K562 (cell line): ENCODE data around the gene MYL12A. TPM values are rescaled to one million over a fixed set of nuclear protein-coding genes. Genes with fewer than 3 reads are reported as not detected.

Experiments used
- BHLHE40 ChIP-seq: IDR thresholded peaks from 2 replicates; pipeline ENCODE4 v1.6.1; 2011; ENCODE audit warnings: low read length, improper control_type of control experiment
- CEBPZ ChIP-seq: fragments of 150-350 bp; IDR thresholded peaks from 2 replicates; pipeline ENCODE4 v1.6.1; 2014; ENCODE audit warnings: low read depth, mild to moderate bottlenecking, low read length, borderline replicate concordance
- CXXC5 ChIP-seq: fragments of 250-450 bp; sonication (Bioruptor Pico); IDR thresholded peaks from 2 replicates; pipeline ENCODE4 v1.8.0; 2022; ENCODE audit warnings: inconsistent platforms, mild to moderate bottlenecking, moderate library complexity
- GATAD2B ChIP-seq: fragments of 450-650 bp; IDR thresholded peaks from 2 replicates; pipeline ENCODE4 v1.6.1; 2017; ENCODE audit warnings: mild to moderate bottlenecking, borderline replicate concordance
- HOXB6 ChIP-seq: fragments of 250-450 bp; sonication (Bioruptor Pico); IDR thresholded peaks from 2 replicates; pipeline ENCODE4 v1.5.1; 2022; ENCODE audit warnings: mild to moderate bottlenecking, borderline replicate concordance
- JUNB ChIP-seq: fragments of 450-650 bp; formaldehyde crosslinking; conservative IDR thresholded peaks from 2 replicates; pipeline ENCODE4 v1.4.0; 2020; ENCODE audit warnings: mild to moderate bottlenecking
- KDM1A ChIP-seq, 2 experiments: fragments of 450-650 bp; IDR thresholded peaks; 2 replicates each; pipeline ENCODE4 v1.6.1; 2016; ENCODE audit warnings: mild to moderate bottlenecking in 2 of 2
- KDM4B ChIP-seq, 2 experiments: fragments of 450-650 bp in 1 of 2; sonication (generic) in 1 of 2; IDR thresholded peaks; 2 replicates each; pipeline ENCODE4 v1.6.1; 2016 to 2017; ENCODE audit warnings: borderline replicate concordance in 2 of 2, antibody characterized with exemption in 1 of 2, low read depth in 1 of 2, mild to moderate bottlenecking in 1 of 2
- MIER1 ChIP-seq: fragments of 450-650 bp; IDR thresholded peaks from 2 replicates; pipeline ENCODE4 v1.6.1; 2016; ENCODE audit warnings: antibody characterized with exemption, mild to moderate bottlenecking, low read depth
- NCOA1 ChIP-seq: fragments of 450-650 bp; IDR thresholded peaks from 2 replicates; pipeline ENCODE4 v1.6.1; 2016; ENCODE audit warnings: low read depth
- NCOA4 ChIP-seq: fragments of 450-650 bp; IDR thresholded peaks from 2 replicates; pipeline ENCODE4 v1.6.1; 2018; ENCODE audit warnings: mild to moderate bottlenecking; ENCODE audit not compliant: partially characterized antibody
- NFATC3 ChIP-seq: fragments of 450-650 bp; IDR thresholded peaks from 2 replicates; pipeline ENCODE4 v1.6.1; 2017; ENCODE audit warnings: mild to moderate bottlenecking
- NR2F6 ChIP-seq: fragments of 450-650 bp; formaldehyde crosslinking; IDR thresholded peaks from 2 replicates; pipeline ENCODE4 v1.4.0; 2020; ENCODE audit warnings: mild to moderate bottlenecking
- RB1 ChIP-seq: fragments of 450-650 bp; IDR thresholded peaks from 2 replicates; pipeline ENCODE4 v1.6.1; 2017; ENCODE audit warnings: low read depth, mild to moderate bottlenecking
- RBM17 ChIP-seq: fragments of 200-400 bp; formaldehyde crosslinking; IDR thresholded peaks from 2 replicates; pipeline ENCODE4 v1.6.1; 2017; ENCODE audit warnings: low read depth, mild to moderate bottlenecking, low read length, borderline replicate concordance
- SP1 ChIP-seq: sonication (generic); formaldehyde crosslinking; IDR thresholded peaks from 2 replicates; pipeline ENCODE4 v1.8.1; 2022; ENCODE audit warnings: mild to moderate bottlenecking, missing genetic modification reagents
- TBL1XR1 ChIP-seq, 2 experiments: IDR thresholded peaks; 2 replicates each; pipeline ENCODE4 v1.6.1; 2012; ENCODE audit warnings: improper control_type of control experiment in 2 of 2, low read length in 2 of 2, mild to moderate bottlenecking in 1 of 2
- XRCC5 ChIP-seq: fragments of 200-400 bp; formaldehyde crosslinking; IDR thresholded peaks from 2 replicates; pipeline ENCODE4 v1.6.1; 2017; ENCODE audit warnings: low read depth, mild to moderate bottlenecking, low read length
- ZNF764 ChIP-seq: fragments of 250-450 bp; sonication (Bioruptor Pico); IDR thresholded peaks from 2 replicates; pipeline ENCODE4 v1.4.0; 2020; ENCODE audit warnings: low read depth, mild to moderate bottlenecking, moderate library complexity
- polyA plus RNA-seq, 8 experiments: library from polyadenylated mRNA; depleted of rRNA in 4 of 8; stranded (reverse) in 5 of 8; unstranded in 3 of 8; fragments of >200 nt; fragmentation: Nextera tagmentation in 2 of 8; fragmentation: Illumina TruSeq in 1 of 8; extraction: Ambion mirVana in 2 of 8; extraction: Trizol in 1 of 8; gene quantifications; 2 replicates each; pipeline versions ENCODE4 v1.2.1 to v1.2.3, GENCODE V29; 2011 to 2014; ENCODE audit warnings: inconsistent platforms in 1 of 8, missing spikeins in 1 of 8
- total RNA-seq, 7 experiments: library from RNA; depleted of rRNA in 6 of 7; stranded (reverse); fragments of >200 nt in 6 of 7; fragmentation: Illumina TruSeq in 2 of 7; extraction: Trizol in 2 of 7; gene quantifications; 2 replicates each; pipeline versions ENCODE4 v1.2.1 to v1.2.3, GENCODE V29; 2011 to 2021; ENCODE audit warnings: low replicate concordance in 1 of 7
- TF ChIP-seq, protein P1 (sequence below): fragments of 450-650 bp; IDR thresholded peaks from 2 replicates; pipeline ENCODE4 v1.6.1; 2018; ENCODE audit warnings: mild to moderate bottlenecking, low read depth; ENCODE audit not compliant: partially characterized antibody
- TF ChIP-seq, protein P2 (sequence below), 2 experiments: IDR thresholded peaks; 2 replicates each; pipeline ENCODE4 v1.6.1; 2011; ENCODE audit warnings: borderline replicate concordance in 1 of 2, control low read depth in 1 of 2, low read depth in 1 of 2, low read length in 1 of 2, mild to moderate bottlenecking in 1 of 2, mixed read lengths in 1 of 2, moderate library complexity in 1 of 2; ENCODE audit not compliant: insufficient read depth in 1 of 2, insufficient read length in 1 of 2, poor library complexity in 1 of 2, severe bottlenecking in 1 of 2; ENCODE audit errors: extremely low read depth in 1 of 2

Gene MYL12A
- total and polyA plus RNA-seq, 9 of the 15 experiments (the other 6 are each of a cell fraction or from before 2014, with no cell fraction given), result 308 to 1,031 (median 559) TPM

GRCh38 chr18:3261373-3262233, 14.0 kb downstream of the MYL12A start, which contains the start of gene MYL12B (continued):
- TF ChIP-seq, protein P1, sequence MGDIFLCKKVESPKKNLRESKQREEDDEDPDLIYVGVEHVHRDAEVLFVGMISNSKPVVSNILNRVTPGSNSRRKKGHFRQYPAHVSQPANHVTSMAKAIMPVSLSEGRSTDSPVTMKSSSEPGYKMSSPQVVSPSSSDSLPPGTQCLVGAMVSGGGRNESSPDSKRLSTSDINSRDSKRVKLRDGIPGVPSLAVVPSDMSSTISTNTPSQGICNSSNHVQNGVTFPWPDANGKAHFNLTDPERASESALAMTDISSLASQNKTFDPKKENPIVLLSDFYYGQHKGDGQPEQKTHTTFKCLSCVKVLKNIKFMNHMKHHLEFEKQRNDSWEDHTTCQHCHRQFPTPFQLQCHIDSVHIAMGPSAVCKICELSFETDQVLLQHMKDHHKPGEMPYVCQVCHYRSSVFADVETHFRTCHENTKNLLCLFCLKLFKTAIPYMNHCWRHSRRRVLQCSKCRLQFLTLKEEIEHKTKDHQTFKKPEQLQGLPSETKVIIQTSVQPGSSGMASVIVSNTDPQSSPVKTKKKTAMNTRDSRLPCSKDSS, result no peak
- TF ChIP-seq CXXC5 (peak; percentile 100), NCOA4 (no peak), RB1 (peak; percentile 92), JUNB (CRISPR knock-in tag) (no peak), KDM1A (IDR thresholded peaks at IDR 0.05) (no peak; a peak in 1 of 4 replicates), CEBPZ (no peak), NR2F6 (CRISPR knock-in tag) (peak; percentile 13; the same call in 1 of the 2 replicates), KDM4B (IDR thresholded peaks at IDR 0.05; ENCODE audit: borderline replicate concordance in 2 of 2, low read depth in 1 of 2) (peak in 1 of 2 experiments; percentile 91; a peak in 2 of 4 replicates), MIER1 (no peak), RBM17 (no peak), NFATC3 (peak; percentile 74; the same call in 1 of the 2 replicates), NCOA1 (no peak; the same call in none of the 2 replicates), ZNF764 (no peak), TBL1XR1 (IDR thresholded peaks at IDR 0.05; ENCODE audit: low read length in 2 of 2) (0 out of 4 replicates have a peak, but pooled peaks of 1 of the 2 experiments have one; percentile 13), SP1 (CRISPR knock-in tag) (peak; percentile 94), BHLHE40 (peak; percentile 92), GATAD2B (peak; percentile 93), XRCC5 (peak; percentile 87), HOXB6 (CRISPR knock-in tag) (no peak)
- TF ChIP-seq, protein P2, sequence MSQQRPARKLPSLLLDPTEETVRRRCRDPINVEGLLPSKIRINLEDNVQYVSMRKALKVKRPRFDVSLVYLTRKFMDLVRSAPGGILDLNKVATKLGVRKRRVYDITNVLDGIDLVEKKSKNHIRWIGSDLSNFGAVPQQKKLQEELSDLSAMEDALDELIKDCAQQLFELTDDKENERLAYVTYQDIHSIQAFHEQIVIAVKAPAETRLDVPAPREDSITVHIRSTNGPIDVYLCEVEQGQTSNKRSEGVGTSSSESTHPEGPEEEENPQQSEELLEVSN (IDR thresholded peaks at IDR 0.05; ENCODE audit: borderline replicate concordance in 1 of 2, extremely low read depth in 1 of 2, insufficient read depth in 1 of 2, insufficient read length in 1 of 2, low read depth in 1 of 2, low read length in 1 of 2, poor library complexity in 1 of 2, severe bottlenecking in 1 of 2), result no peak
